Activated naive CD8-positive, alpha-beta T cell treated with anti-CD3 and anti-CD28 coated beads, Interleukin-2, amount 10 ng/mL, durations not matched to agents 7 days and 5 days (primary cell): ENCODE measurements around the gene KAZALD1. TPM values are rescaled to one million over a fixed set of nuclear protein-coding genes. Genes with fewer than 3 reads are reported as not detected.

Experiments
- ATAC-seq: fragments of 150-1000 bp; cut with Tn5 transposase; one replicate; pipeline ENCODE4 v1.10.0; 2021; ENCODE audit warnings: low read depth, moderate library complexity
- POLR2A ChIA-PET: fragments of 350-600 bp; sonication (Branson Sonifier 250); formaldehyde crosslinking; loops from one replicate; lab custom pipeline; 2021; ENCODE audit warnings: antibody characterized with exemption; lab: Charles Lee
- DNase-seq: peaks from one replicate; pipeline ENCODE4 v3.0.0; 2021
- H3K27ac Mint-ChIP-seq: one replicate; pipeline ENCODE4 v1.8.0; 2022; ENCODE audit warnings: mild to moderate bottlenecking, mixed read lengths
- H3K27me3 Mint-ChIP-seq: one replicate; pipeline ENCODE4 v1.8.0; 2022; ENCODE audit warnings: mild to moderate bottlenecking, moderate library complexity, mixed read lengths
- H3K36me3 Mint-ChIP-seq: one replicate; pipeline ENCODE4 v1.8.0; 2021; ENCODE audit warnings: mild to moderate bottlenecking, mixed read lengths
- H3K4me1 Mint-ChIP-seq: one replicate; pipeline ENCODE4 v1.8.0; 2021; ENCODE audit warnings: mixed read lengths
- H3K4me3 Mint-ChIP-seq: one replicate; pipeline ENCODE4 v1.8.0; 2022; ENCODE audit warnings: mild to moderate bottlenecking, moderate library complexity, mixed read lengths
- H3K9me3 Mint-ChIP-seq: one replicate; pipeline ENCODE4 v1.8.0; 2021; ENCODE audit warnings: mixed read lengths
- total RNA-seq, 2 experiments: library from RNA; stranded (reverse); gene quantifications; one replicate each; pipeline ENCODE4 v1.2.3, GENCODE V29; 2021

The KAZALD1 gene
- total RNA-seq, 2 experiments from 2014 or later, result not detected

GRCh38 chr10:101046332-101047238 is 15.2 kb upstream of the KAZALD1 start:
- Mint-ChIP-seq H3K4me1 (peaks cover 26% of the 10 kb centered on the region), H3K27ac (no peak overlapping the region), H3K36me3 (no peaks in the 10 kb centered on the region), H3K9me3 (no peaks in the 10 kb centered on the region), H3K4me3 (no peak overlapping the region), H3K27me3 (peaks cover 67% of the 10 kb centered on the region)
- POLR2A ChIA-PET, result interaction anchor here (0.9 to 1.4 kb wide), 2 partner anchors 15 kb away, joined by 3 read pairs; partner anchors contain the start of genes KAZALD1, PDZD7 and SFXN3
- no peak for DNase-seq
- no peak for ATAC-seq

DNA sequence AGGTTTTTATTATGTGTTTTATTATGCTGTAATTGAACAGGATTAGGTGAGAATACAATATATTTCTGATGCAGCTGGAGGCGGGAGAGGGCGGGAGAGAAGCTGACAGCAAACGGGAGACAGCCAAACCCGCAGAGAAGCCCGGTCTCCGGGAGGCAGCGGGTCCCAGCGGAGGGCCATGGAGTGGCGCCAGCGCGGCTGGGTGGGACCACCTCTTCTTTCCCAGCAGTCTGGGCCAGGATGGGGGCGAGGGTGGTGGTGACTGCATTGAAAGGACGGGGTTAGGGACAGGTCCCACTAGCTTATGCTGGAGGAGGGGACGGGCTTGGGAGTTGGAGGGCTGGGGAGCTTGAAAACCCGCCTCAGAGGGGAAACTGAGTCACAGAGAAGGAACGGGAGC is 14.5 kb upstream of the KAZALD1 start:
- Mint-ChIP-seq H3K36me3 (no peaks in the 10 kb centered on the region), H3K4me1 (peaks cover 22% of the 10 kb centered on the region), H3K4me3 (no peak overlapping the region), H3K27ac (no peak overlapping the region), H3K27me3 (peaks cover 67% of the 10 kb centered on the region), H3K9me3 (no peaks in the 10 kb centered on the region)
- ATAC-seq (no peak), DNase-seq (no peak)
- POLR2A ChIA-PET, result interaction anchor here (1.4 kb wide), 1 partner anchor 16 kb away, joined by 3 read pairs; the partner anchor contains the start of genes PDZD7 and SFXN3

DNA sequence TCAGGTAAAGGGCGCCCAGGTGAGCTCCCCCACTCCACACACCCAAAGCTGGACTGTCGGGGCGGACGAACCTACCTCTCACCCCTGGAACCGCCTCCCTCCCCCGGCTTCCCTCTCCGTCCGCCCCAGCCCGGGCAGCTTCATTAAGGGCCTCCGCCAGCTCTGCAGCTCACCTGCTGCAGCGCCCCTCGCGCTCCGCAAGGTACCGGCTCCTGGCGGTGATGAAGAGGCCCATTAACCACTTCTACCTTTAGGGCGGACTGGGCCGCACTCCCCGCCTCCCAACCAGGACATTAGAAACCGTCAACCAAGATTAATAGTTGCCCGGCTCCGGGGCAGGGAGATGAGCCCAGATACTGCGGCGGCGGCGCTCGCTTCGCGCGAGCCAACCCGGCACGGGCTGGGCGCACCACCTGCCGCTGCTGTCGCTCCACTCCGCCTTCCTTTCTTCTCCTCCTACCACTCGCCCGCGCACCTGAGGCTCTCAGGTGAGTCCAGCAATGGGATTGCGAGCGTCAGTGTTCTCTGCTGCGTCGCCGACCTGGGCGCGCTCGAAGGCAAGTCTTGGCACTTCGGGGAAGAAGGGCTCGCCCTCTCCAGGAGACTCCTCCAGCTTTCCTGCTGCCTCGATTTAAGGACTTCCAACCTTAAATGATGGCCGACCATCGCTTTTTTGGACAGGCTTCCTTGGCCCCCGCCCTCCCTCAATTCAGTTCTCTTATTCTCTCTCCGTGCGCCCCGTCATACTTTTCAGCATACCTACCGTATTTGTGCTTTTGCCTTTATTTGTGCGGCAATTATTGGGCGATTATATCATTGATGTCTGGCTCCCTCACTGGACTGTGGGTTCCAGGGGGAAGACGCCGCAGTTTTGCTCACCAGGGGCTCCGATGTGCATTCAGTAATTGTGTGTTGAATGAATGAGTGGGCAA is 13.6 kb upstream of the KAZALD1 start:
- H3K4me1 Mint-ChIP-seq, result peaks cover 14% of the 10 kb centered on the region
- no peak overlapping the region for H3K27ac Mint-ChIP-seq
- H3K36me3 Mint-ChIP-seq, result no peaks in the 10 kb centered on the region
- H3K9me3 Mint-ChIP-seq, result no peaks in the 10 kb centered on the region
- H3K27me3 Mint-ChIP-seq, result peaks cover 66% of the 10 kb centered on the region
- DNase-seq (no peak), ATAC-seq (no peak)
- no peak overlapping the region for H3K4me3 Mint-ChIP-seq
- POLR2A ChIA-PET, result no interaction called here

DNA sequence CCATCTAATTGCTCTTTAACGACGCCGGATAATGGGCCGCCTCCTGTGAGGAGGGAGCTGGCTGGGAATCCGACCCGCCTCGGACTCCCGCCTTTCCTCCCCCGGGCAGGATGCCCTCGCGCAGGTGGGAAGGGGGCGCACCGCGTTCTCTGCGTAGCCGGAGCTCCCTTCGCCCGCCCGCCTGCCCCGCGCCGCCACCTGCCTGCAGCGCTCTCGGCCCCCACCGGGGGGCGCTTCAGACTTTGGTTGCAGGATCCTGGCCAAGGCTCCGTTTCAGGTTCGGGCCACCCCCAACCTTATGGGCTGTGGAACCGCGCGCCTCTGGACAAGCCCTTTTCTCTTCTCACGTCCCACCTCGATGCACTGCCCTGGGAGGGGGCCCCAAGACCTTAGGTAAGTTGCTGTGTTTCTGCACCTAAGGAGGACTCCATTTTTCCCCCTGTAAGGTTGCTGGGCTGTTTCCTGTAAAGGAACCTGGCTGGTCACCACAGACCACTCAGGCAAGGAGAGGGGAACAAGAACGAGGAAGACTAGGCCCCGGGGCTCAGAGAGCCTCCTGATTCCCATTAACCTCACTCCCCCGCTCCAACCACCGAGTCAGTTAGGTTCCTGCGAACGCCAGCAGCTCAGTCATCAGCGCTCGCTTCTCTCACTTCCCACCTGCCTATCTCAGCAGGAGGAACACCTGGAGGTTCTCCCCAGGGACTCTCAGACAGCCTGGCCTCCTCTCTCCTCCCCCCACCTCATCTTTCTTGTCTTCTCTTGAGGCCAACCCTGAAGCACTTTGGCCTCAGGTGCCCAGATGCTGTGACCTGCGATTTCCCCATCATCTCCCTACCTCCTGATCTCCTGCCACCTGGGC is 11.3 kb upstream of the KAZALD1 start:
- peak; percentile 93 for DNase-seq
- Mint-ChIP-seq H3K9me3 (no peaks in the 10 kb centered on the region), H3K4me3 (peak overlapping the region; percentile 61), H3K27me3 (peaks cover 51% of the 10 kb centered on the region), H3K4me1 (peaks cover 19% of the 10 kb centered on the region), H3K36me3 (no peaks in the 10 kb centered on the region), H3K27ac (no peak overlapping the region)
- POLR2A ChIA-PET, result interaction anchor here (0.9 to 1.2 kb wide), 3 partner anchors 8 to 17 kb away, joined by 3 to 4 read pairs (median 4); no protein-coding TSS in a partner anchor
- ATAC-seq, result peak; percentile 86

GRCh38 chr10:101052285-101052684 is 9.5 kb upstream of the KAZALD1 start:
- peaks cover 7% of the 10 kb centered on the region for H3K36me3 Mint-ChIP-seq
- no peak for ATAC-seq
- DNase-seq, result no peak
- no peaks in the 10 kb centered on the region for H3K9me3 Mint-ChIP-seq
- peaks cover 32% of the 10 kb centered on the region for H3K27me3 Mint-ChIP-seq
- H3K27ac Mint-ChIP-seq, result no peak overlapping the region
- H3K4me3 Mint-ChIP-seq, result no peak overlapping the region
- POLR2A ChIA-PET, result interaction anchor here (1.3 kb wide), 1 partner anchor 9 kb away, joined by 3 read pairs; no protein-coding TSS in a partner anchor
- peaks cover 27% of the 10 kb centered on the region for H3K4me1 Mint-ChIP-seq

DNA sequence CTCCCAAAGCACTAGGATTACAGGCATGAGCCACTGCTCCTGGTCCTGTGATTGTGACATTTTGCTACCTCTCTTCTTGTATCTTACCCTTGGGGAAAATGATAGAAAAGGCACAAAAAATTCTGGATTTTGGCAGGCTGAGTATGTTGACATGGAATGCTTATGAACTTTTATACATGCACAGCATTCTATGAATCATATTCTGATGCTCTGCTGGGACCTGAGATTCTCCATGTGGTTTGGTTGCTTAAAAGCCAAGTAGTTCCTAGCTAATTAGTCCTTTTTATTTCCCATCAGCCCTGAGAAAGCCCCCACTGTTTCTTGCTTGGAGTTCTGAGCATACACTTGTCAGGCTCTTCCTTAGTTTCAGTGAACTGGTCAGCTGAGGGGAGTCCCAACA is 8.3 kb upstream of the KAZALD1 start:
- ATAC-seq, result no peak

DNA sequence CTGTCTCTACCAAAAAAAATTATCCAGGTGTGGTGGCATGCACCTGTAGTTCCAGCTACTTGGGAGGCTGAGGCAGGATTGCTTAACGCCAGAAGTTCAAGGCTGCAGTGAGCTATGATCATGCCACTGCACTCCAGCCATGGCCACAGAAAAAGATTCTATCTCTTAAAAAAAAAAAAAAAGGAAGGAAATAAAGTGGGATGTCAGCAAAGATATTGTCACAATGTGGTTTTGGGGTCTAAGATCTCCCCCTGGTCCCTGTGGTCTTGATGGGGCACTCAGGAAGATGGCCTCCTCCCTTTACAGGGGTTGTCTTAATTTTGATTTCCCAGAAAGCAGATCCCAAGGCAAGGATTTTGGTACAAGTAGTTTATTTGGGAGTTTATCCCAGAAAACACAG is 7.4 kb upstream of the KAZALD1 start:
- H3K36me3 Mint-ChIP-seq, result peaks cover 14% of the 10 kb centered on the region
- peaks cover 35% of the 10 kb centered on the region for H3K4me1 Mint-ChIP-seq
- no peak overlapping the region for H3K4me3 Mint-ChIP-seq
- no peak overlapping the region for H3K27ac Mint-ChIP-seq
- H3K9me3 Mint-ChIP-seq, result no peaks in the 10 kb centered on the region
- ATAC-seq (no peak), DNase-seq (no peak)
- POLR2A ChIA-PET, result no interaction called here
- peaks cover 11% of the 10 kb centered on the region for H3K27me3 Mint-ChIP-seq

More for the DNA sequence above, 8.3 kb upstream of the KAZALD1 start:
- Mint-ChIP-seq H3K36me3 (peaks cover 13% of the 10 kb centered on the region), H3K27ac (no peak overlapping the region), H3K4me3 (no peak overlapping the region), H3K9me3 (no peaks in the 10 kb centered on the region), H3K4me1 (peaks cover 32% of the 10 kb centered on the region), H3K27me3 (peaks cover 20% of the 10 kb centered on the region)
- no peak for DNase-seq
- POLR2A ChIA-PET, result no interaction called here

DNA sequence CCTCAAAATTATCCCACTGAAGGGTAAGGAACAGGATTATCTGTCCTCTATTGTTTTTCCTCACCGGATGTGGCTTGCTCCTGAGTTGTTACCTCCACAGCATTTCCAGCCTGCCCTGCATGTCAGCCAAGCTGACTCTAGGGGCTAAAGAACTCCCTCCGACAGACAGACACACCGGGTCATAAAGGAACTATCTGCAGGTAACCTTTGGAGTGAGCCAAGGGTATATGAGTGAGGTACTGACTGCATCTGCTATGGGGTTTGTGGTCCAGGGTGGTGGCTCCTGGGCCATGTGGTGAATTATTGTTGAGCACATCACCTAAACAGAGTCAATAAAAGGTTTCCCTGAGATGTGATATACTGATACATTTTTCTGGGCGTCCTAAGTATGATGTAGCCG is 6.9 kb upstream of the KAZALD1 start:
- ATAC-seq (no peak), DNase-seq (no peak)
- Mint-ChIP-seq H3K9me3 (no peaks in the 10 kb centered on the region), H3K27ac (no peak overlapping the region), H3K4me1 (peaks cover 37% of the 10 kb centered on the region), H3K4me3 (no peak overlapping the region), H3K27me3 (peaks cover 6% of the 10 kb centered on the region), H3K36me3 (peaks cover 14% of the 10 kb centered on the region)
- POLR2A ChIA-PET, result interaction anchor here (1.3 kb wide), 1 partner anchor 12 kb away, joined by 4 read pairs; no protein-coding TSS in a partner anchor

GRCh38 chr10:101055411-101055810 is 6.4 kb upstream of the KAZALD1 start:
- DNase-seq, result no peak
- H3K27ac Mint-ChIP-seq, result no peak overlapping the region
- H3K4me1 Mint-ChIP-seq, result peaks cover 36% of the 10 kb centered on the region
- H3K36me3 Mint-ChIP-seq, result peaks cover 14% of the 10 kb centered on the region
- peaks cover 2% of the 10 kb centered on the region for H3K27me3 Mint-ChIP-seq
- no peak overlapping the region for H3K4me3 Mint-ChIP-seq
- POLR2A ChIA-PET, result interaction anchor here (1.3 kb wide), 1 partner anchor 12 kb away, joined by 4 read pairs; no protein-coding TSS in a partner anchor
- no peak for ATAC-seq
- no peaks in the 10 kb centered on the region for H3K9me3 Mint-ChIP-seq

GRCh38 chr10:101056365-101057151 is 5.2 kb upstream of the KAZALD1 start:
- no peaks in the 10 kb centered on the region for H3K9me3 Mint-ChIP-seq
- H3K4me1 Mint-ChIP-seq, result peaks cover 33% of the 10 kb centered on the region
- H3K27me3 Mint-ChIP-seq, result no peaks in the 10 kb centered on the region
- H3K27ac Mint-ChIP-seq, result no peak overlapping the region
- ATAC-seq (no peak), DNase-seq (no peak)
- no peak overlapping the region for H3K4me3 Mint-ChIP-seq
- POLR2A ChIA-PET, result interaction anchor here (1.3 kb wide), 1 partner anchor 14 kb away, joined by 4 read pairs; no protein-coding TSS in a partner anchor
- H3K36me3 Mint-ChIP-seq, result peaks cover 14% of the 10 kb centered on the region

DNA sequence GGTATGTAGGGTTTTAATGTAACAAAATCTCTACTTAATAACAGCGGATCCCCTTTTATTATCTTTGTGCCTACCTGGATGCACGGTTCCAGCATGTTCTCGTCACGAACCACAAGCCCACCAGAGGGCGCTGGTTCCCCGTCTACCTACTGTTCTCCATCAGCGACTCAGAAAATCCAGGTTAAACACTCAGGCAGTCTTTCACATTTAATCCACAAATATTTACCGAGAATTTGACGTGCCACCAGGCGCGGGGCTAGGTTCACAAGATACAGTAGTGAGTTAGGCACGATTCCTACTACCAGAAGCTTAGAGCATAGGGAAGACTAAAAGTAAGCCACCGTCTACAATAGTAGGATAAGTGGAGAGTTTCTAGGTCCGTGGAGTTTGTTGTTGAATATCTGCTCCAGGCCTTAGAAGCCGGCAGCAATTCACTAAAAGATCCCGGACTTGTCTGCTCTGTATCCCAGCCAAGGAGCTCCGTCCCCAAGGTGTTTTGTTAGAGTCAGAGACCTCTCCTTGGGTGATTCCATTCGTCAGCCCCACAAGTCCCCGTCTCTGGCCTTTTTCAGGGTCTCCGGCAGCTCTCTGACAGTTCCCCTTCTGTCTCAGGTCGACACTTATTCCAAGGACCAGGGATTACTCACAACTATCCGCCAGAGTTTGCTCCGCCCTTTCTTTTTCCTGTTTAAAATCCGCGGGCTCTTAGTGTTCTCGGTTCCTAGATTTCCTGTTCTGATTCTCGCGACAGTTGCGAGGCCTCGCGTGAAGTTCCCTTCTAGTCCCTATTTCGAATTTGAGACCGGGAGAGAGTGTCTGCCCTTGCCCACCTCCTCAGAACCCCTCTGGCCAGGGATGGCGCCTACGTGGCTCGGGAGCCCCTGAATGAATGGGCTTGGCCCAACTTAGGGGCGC is 1.5 kb upstream of the KAZALD1 start:
- Mint-ChIP-seq H3K36me3 (peaks cover 14% of the 10 kb centered on the region), H3K4me1 (peaks cover 34% of the 10 kb centered on the region), H3K4me3 (peak overlapping the region; percentile 93), H3K9me3 (no peaks in the 10 kb centered on the region), H3K27me3 (peaks cover 28% of the 10 kb centered on the region), H3K27ac (peak overlapping the region; percentile 82)
- ATAC-seq (peak; percentile 55), DNase-seq (peak; percentile 89)
- POLR2A ChIA-PET, result interaction anchor here (0.8 to 1.6 kb wide), 4 partner anchors 9 to 63 kb away, joined by 3 to 11 read pairs (median 4); partner anchors contain the start of genes PDZD7 and SFXN3
